ACC112 (cell line): ENCODE measurements around the gene RTP3.
"Not testable (repeated sequence)": the region's sequence is repeated elsewhere in the genome, so short reads cannot be mapped to it uniquely, and the experiment has no call there.

Experiments used
- H2AFZ ChIP-seq: fragments of 200-600 bp; sonication (generic); one replicate; pipeline ENCODE4 v1.6.0; 2017; ENCODE audit warnings: antibody characterized with exemption, low read length; ENCODE audit not compliant: unreplicated experiment
- H3K27ac ChIP-seq: fragments of 200-600 bp; sonication (generic); 2 replicates; pipeline ENCODE4 v1.5.1; 2014; ENCODE audit warnings: low read depth, mild to moderate bottlenecking, antibody characterized with exemption, low read length, moderate library complexity
- H3K27me3 ChIP-seq: fragments of 200-600 bp; sonication (generic); 2 replicates; pipeline ENCODE4 v1.6.1; 2014; ENCODE audit warnings: mild to moderate bottlenecking, antibody characterized with exemption, low read length, moderate library complexity, mixed read lengths; ENCODE audit not compliant: insufficient read depth
- H3K36me3 ChIP-seq: fragments of 200-600 bp; sonication (generic); 2 replicates; pipeline ENCODE4 v1.6.1; 2016; ENCODE audit warnings: mild to moderate bottlenecking, antibody characterized with exemption, low read length, moderate library complexity, mixed read lengths; ENCODE audit not compliant: insufficient read depth
- H3K4me1 ChIP-seq: fragments of 200-600 bp; sonication (generic); one replicate; pipeline ENCODE4 v1.6.1; 2016; ENCODE audit warnings: low read length, mixed read lengths; ENCODE audit not compliant: insufficient read depth, unreplicated experiment, control insufficient read depth
- H3K4me3 ChIP-seq: fragments of 200-600 bp; sonication (generic); 2 replicates; pipeline ENCODE4 v1.5.1; 2014; ENCODE audit warnings: mild to moderate bottlenecking, low read depth, low read length
- H3K79me2 ChIP-seq: fragments of 200-600 bp; sonication (generic); one replicate; pipeline ENCODE4 v1.6.0; 2016; ENCODE audit warnings: low read length; ENCODE audit not compliant: control insufficient read depth, unreplicated experiment, insufficient read depth

Gene RTP3

DNA sequence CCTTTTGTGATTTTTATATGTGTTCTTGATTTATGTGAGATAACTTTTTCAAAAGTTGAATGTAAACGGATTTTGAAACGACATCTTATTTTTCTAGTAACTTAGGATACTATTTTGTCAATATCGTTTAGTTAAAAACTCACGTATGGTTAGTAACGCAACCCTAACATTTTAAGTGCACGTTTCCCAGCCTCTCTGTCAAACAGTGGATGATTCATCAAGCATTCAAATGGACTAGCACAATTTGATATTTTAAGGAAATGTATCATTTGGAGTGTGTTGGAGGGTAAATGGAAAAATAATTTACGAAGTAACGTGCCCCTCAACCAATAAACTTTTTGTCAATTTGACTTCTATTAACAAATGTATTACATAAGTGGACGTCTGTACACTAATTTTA is 23.3 kb downstream of the RTP3 start:
- Histone ChIP-seq H3K4me3 (no peak overlapping the region), H3K27ac (no peak overlapping the region), H3K4me1 (peaks cover 19% of the 10 kb centered on the region), H3K36me3 (no peaks in the 10 kb centered on the region; the same call in 1 of the 2 replicates), H2AFZ (no peak overlapping the region), H3K27me3 (no peaks in the 10 kb centered on the region), H3K79me2 (no peaks in the 10 kb centered on the region)

DNA sequence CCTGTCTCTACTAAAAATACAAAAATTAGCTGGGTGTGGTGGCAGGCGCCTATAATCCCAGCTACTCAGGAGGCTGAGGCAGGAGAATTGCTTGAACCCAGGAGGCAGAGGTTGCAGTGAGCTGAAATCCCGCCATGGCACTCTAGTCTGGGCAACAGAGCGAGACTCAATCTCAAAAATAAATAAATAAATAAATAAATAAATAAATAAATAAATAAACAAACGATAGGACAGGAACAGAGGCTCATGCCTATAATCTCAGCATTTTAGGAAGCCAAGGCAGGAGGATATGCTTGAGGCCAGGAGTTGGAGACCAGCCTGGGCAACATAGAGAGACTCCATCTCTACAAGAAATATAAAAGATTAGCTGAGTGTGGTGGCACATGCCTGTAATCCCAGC is 24.4 kb downstream of the RTP3 start:
- not testable (repeated sequence) for H3K27me3 ChIP-seq, H3K36me3 ChIP-seq, H3K4me3 ChIP-seq, H3K79me2 ChIP-seq, H3K4me1 ChIP-seq, H3K27ac ChIP-seq, H2AFZ ChIP-seq

DNA sequence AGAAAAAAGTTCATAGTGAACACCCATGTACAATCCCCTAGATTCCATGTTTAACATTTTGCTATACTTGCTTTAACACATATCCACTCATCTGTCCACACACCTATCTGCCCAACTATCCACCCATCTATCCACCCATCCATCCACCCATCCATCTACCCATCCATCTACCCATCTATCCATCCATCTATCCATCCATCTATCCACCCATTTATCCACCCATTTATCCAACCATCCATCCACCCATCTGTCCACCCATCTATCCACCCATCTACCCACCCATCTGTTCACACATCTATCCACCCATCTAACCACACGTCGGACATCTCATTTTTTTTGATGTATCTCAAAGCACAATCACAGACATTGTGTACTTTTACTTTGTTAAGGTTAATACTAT is 25.8 kb downstream of the RTP3 start:
- no peaks in the 10 kb centered on the region for H3K27me3 ChIP-seq

DNA sequence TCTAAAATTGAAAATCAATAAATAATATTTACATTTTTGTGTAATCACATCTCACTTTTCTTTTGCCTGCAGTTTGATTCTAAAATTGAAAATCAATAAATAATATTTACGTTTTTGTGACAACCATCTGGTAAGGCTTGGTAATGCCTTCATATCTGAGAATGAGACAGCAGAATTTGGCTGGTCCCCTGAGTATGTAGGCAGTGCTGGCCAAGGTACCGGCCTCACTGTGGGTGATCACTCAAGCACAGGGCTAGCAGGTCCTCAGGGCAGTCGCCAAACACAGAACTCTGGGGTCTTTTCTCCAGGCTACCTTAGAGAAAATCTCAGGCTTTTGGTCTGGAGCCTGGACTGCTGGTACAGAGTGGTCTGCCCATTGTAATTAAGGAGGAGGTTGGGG is 26.2 kb downstream of the RTP3 start:
- Histone ChIP-seq H3K79me2 (no peaks in the 10 kb centered on the region), H3K4me3 (no peak overlapping the region), H3K4me1 (no peaks in the 10 kb centered on the region), H2AFZ (no peak overlapping the region), H3K27me3 (no peaks in the 10 kb centered on the region), H3K36me3 (no peaks in the 10 kb centered on the region; the same call in 1 of the 2 replicates), H3K27ac (no peak overlapping the region)

More for the DNA sequence above, 25.8 kb downstream of the RTP3 start:
- no peaks in the 10 kb centered on the region for H3K4me1 ChIP-seq
- no peaks in the 10 kb centered on the region; the same call in 1 of the 2 replicates for H3K36me3 ChIP-seq
- no peak overlapping the region for H2AFZ ChIP-seq
- H3K79me2 ChIP-seq, result no peaks in the 10 kb centered on the region
- no peak overlapping the region for H3K4me3 ChIP-seq
- H3K27ac ChIP-seq, result no peak overlapping the region

DNA sequence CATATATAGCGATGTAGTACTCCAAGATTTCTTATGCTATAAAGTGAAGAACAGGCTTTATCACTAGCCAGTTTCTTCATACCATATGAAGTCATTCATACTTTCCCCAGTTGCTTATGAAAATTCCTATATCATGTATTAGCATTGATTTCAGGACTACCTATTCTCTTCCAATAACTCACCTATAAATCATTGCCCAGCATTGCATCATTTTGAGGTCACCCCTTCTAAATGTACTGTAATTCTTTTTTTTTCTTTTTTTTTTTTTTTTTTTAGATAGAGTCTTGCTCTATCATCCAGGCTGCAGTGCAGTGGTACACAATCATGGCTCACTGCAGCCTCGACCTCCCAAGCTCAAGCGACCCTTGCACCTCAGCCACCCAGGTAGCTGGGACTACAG is 27.1 kb downstream of the RTP3 start:
- H2AFZ ChIP-seq, result no peak overlapping the region
- H3K27ac ChIP-seq, result no peak overlapping the region
- no peak overlapping the region for H3K4me3 ChIP-seq
- no peaks in the 10 kb centered on the region; the same call in 1 of the 2 replicates for H3K36me3 ChIP-seq
- H3K79me2 ChIP-seq, result no peaks in the 10 kb centered on the region
- no peaks in the 10 kb centered on the region for H3K27me3 ChIP-seq
- H3K4me1 ChIP-seq, result no peaks in the 10 kb centered on the region

DNA sequence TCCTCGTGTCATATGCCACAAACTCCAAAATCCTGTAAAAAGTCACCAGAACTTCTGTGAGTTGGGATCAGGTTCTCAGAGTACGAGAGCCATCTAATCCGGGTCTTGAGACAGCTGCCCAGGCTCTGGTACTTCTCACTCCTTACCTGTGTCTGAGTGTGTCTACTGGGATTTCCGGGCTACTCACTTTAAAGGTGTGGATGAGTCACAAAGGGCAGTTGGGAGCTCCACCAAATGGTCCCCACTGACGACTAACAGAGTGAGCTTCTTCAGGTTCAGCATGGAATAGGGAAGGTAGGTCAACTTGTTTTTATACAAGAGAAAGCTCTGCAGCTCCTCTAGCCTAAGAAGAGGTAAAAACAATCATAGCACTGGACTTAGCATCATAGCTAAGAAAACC is 29.5 kb downstream of the RTP3 start:
- H3K36me3 ChIP-seq, result no peaks in the 10 kb centered on the region

DNA sequence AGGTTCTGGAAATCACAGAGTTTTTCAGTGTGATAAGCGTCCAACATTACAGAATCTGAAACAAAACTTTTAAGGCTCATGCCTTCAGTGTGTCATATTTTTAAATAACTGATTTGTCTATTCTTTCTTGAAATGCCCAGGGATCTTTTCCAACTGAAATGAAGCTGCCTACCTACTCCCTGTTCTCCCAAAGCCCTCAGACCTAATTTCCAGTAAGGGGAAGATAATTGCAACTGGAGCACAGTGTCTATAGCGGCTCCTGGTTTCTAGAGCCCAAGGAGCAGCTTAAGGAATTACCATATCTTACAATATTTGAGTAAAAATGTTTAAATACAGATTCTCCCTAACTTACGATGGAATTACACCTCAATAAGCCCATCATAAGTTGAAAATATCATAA is 35.3 kb downstream of the RTP3 start:
- H3K4me3 ChIP-seq, result no peak overlapping the region
- peaks cover 7% of the 10 kb centered on the region for H3K4me1 ChIP-seq
- no peak overlapping the region for H2AFZ ChIP-seq
- no peak overlapping the region for H3K27ac ChIP-seq
- no peaks in the 10 kb centered on the region for H3K36me3 ChIP-seq
- no peaks in the 10 kb centered on the region for H3K79me2 ChIP-seq
- H3K27me3 ChIP-seq, result no peaks in the 10 kb centered on the region

More for the DNA sequence above, 29.5 kb downstream of the RTP3 start:
- no peaks in the 10 kb centered on the region for H3K79me2 ChIP-seq
- H3K4me3 ChIP-seq, result no peak overlapping the region
- no peaks in the 10 kb centered on the region for H3K4me1 ChIP-seq
- H3K27me3 ChIP-seq, result no peaks in the 10 kb centered on the region
- H2AFZ ChIP-seq, result no peak overlapping the region
- H3K27ac ChIP-seq, result no peak overlapping the region

DNA sequence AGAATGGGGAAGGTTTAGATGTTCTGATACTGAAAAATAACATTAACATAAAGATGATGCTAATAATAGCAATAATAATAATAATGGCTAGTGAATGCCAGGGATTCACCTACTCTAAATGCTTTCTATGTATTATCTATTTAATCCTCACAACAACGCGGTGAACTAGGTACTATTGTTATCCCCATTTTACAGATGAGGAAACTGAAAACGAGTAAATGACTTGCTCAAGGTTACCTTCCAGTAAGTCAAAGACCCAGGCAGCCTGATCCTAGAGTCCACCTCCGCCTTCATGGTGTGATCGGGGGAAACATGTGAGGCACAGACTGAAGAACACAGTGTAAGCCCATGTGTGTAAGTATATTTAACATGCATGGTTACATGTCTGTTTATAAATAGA is 38.0 kb downstream of the RTP3 start:
- Histone ChIP-seq H3K27me3 (no peaks in the 10 kb centered on the region), H2AFZ (no peak overlapping the region), H3K4me3 (no peak overlapping the region), H3K27ac (no peak overlapping the region), H3K79me2 (no peaks in the 10 kb centered on the region), H3K36me3 (no peaks in the 10 kb centered on the region), H3K4me1 (peaks cover 20% of the 10 kb centered on the region)

DNA sequence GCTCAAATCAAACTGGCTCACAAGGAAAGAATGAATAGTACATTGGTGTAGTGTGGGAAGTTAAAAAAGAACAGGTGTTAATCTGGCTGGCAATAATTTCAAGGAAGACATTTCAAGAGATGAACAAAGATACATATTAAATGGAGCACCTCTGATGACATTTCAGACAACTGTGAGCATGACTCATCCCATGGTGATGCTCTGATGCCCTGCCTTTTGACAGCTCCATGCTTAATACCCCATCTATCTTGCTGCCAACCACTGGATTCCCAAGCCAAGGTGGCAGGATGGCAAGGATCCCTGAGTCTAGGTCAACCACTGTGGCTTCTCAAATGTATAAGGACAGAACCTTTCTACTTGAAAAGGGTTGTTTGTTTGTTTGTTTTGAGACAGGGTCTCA is 39.0 kb downstream of the RTP3 start:
- Histone ChIP-seq H3K4me1 (peaks cover 20% of the 10 kb centered on the region), H3K4me3 (no peak overlapping the region), H3K79me2 (no peaks in the 10 kb centered on the region), H3K27ac (no peak overlapping the region), H3K27me3 (no peaks in the 10 kb centered on the region), H2AFZ (no peak overlapping the region), H3K36me3 (no peaks in the 10 kb centered on the region)

DNA sequence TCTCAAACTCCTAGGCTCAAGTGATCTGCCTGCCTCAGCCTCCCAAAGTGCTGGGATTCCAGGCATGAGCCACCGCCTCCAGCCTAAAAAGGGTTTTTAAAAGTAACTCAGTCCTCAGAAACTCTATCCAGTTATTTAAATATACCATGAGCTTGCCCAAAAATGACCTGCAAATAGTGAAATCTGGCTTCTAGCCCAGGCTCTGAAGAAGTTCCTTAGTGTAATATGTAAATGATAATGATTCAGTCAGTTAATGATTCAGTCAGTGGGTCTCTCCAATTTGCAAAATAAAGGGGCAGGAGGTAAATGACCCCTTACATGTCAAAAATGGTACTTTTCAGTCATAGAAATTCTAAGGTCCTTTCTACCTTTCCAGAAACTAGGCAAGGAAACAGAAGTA is 39.5 kb downstream of the RTP3 start:
- Histone ChIP-seq H3K36me3 (no peaks in the 10 kb centered on the region), H2AFZ (no peak overlapping the region), H3K4me3 (no peak overlapping the region), H3K27ac (no peak overlapping the region), H3K4me1 (peaks cover 20% of the 10 kb centered on the region), H3K79me2 (no peaks in the 10 kb centered on the region), H3K27me3 (no peaks in the 10 kb centered on the region)

DNA sequence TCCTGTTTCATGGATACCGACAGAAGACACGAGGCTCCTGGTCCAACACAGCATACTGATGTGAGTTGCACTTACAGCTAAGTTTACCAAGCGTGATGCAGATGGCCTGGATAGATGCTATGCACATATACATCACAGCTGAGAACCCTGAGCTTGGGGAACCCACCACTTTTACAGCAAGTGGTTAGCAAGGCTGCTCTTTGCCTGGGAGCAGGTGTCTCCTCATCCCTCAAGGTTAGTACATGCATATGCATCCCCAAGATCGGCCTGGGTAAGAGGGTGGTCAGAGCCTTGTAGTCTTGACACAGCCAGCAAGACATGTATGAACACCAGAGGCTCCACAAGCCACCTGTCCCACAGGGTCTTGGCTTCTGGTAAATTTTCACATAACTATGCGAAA is 40.0 kb downstream of the RTP3 start:
- Histone ChIP-seq H3K4me1 (peaks cover 25% of the 10 kb centered on the region), H3K27ac (no peak overlapping the region), H3K27me3 (no peaks in the 10 kb centered on the region), H2AFZ (no peak overlapping the region), H3K36me3 (no peaks in the 10 kb centered on the region), H3K79me2 (no peaks in the 10 kb centered on the region), H3K4me3 (no peak overlapping the region)
